Erythroblast (primary cell): ENCODE results near the gene RAB7A.

Experiments used
- GATA1 ChIP-seq: IDR thresholded peaks from 2 replicates; pipeline ENCODE4 v1.6.1; 2011; ENCODE audit warnings: low read depth, mild to moderate bottlenecking, control low read depth, low read length, moderate library complexity
- POLR2A ChIP-seq: IDR thresholded peaks from 2 replicates; pipeline ENCODE4 v1.6.1; 2011; ENCODE audit warnings: mild to moderate bottlenecking, low read length

DNA sequence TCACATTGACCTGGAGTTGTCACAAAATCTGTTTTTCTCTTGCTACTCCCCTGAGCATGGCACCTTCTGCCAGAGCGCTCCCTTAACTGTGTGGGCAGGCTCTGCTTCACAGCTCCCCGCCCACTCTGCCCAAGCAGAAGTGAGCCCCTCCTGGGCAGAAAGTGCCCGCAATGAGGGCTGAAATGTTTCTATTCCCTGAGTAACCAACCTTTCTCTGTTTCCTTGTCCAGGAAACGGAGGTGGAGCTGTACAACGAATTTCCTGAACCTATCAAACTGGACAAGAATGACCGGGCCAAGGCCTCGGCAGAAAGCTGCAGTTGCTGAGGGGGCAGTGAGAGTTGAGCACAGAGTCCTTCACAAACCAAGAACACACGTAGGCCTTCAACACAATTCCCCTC lies 87.1 kb downstream of the RAB7A start:
- no peak for TF ChIP-seq POLR2A
- TF ChIP-seq GATA1, result no peak
